ENCODE measurements around the gene FCSK.
A peak's percentile ranks its signal among the peaks of the same experiment; 100 is the strongest.

FCSK gene

GRCh38 chr16:70433458-70434103 lies 20.8 kb upstream of the FCSK start:
- Histone ChIP-seq H3K27me3 (ENCODE audit: low read length) (no peaks in the 10 kb centered on the region), H3F3A (ENCODE audit: insufficient read depth) (peaks cover 53% of the 10 kb centered on the region), H2AFZ (ENCODE audit: low read depth, low read length, severe bottlenecking) (no peak overlapping the region), H4K20me1 (ENCODE audit: low read depth, low read length) (no peaks in the 10 kb centered on the region), H3K9me2 (replicated peaks; ENCODE audit: insufficient read depth, low read length) (no peaks in the 10 kb centered on the region), H3K27ac (ENCODE audit: low read depth, low read length) (peak overlapping the region; percentile 100), H3K9ac (ENCODE audit: low read length) (peak overlapping the region; percentile 22), H3K36me3 (ENCODE audit: low read length) (no peaks in the 10 kb centered on the region), H3K4me3 (ENCODE audit: insufficient read depth, low read length, poor library complexity, severe bottlenecking) (no peak overlapping the region), H3K79me2 (ENCODE audit: insufficient read depth, low read length) (peaks cover 41% of the 10 kb centered on the region), H3K9me3 (ENCODE audit: insufficient read depth, low read length) (no peaks in the 10 kb centered on the region), H3K4me2 (ENCODE audit: low read depth, low read length, poor library complexity, severe bottlenecking) (peak overlapping the region; percentile 78)
- TF ChIP-seq EZH2phosphoT487 (conservative IDR thresholded peaks at IDR 0.05; ENCODE audit: low read length) (no peak), CTCF (IDR thresholded peaks at IDR 0.05; ENCODE audit: insufficient read depth, low read length, poor library complexity, severe bottlenecking) (no peak)

DNA sequence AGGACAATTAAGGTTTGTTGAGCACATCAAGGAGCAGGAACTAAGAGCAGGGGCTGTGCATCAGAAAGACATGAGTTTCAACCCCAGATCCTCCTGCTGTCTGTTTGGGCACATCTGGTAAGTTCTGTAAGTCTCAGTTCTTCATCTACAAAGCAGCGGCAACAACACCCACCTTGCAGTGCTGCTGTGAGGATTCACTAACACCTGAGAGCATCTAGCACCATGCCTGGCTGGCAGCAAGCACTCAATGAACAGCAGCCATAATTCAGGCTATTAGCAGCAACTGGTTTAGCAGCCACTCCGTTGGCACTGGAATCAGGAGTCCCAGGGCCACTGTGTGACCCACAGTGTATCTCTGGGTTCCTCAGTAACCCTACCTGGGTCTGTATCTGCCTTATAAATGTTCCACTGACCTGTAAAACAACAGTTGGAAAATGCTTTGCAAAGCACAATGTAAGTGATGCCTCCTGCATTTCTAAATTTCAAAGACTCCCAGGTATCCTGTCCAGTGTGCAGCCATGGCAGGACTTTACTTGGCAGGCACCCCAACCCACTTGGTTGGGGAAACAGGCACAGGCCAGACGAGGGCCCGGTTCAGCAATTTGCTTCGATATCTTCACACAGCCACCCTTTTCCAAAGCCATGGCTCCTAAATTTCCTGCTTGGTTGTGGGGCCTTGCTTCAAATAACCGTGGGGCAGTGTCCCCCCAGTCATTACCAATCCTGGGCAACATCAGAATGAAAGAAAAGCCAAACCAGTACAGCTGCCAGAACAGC lies 19.7 kb upstream of the FCSK start:
- Histone ChIP-seq H3K9me2 (replicated peaks; ENCODE audit: insufficient read depth, low read length) (no peaks in the 10 kb centered on the region), H2AFZ (ENCODE audit: low read depth, low read length, severe bottlenecking) (no peak overlapping the region), H3K4me2 (ENCODE audit: low read depth, low read length, poor library complexity, severe bottlenecking) (peak overlapping the region; percentile 1), H3K4me3 (ENCODE audit: insufficient read depth, low read length, poor library complexity, severe bottlenecking) (no peak overlapping the region), H3F3A (ENCODE audit: insufficient read depth) (peaks cover 52% of the 10 kb centered on the region), H3K9ac (ENCODE audit: low read length) (no peak overlapping the region), H3K9me3 (ENCODE audit: insufficient read depth, low read length) (no peaks in the 10 kb centered on the region), H3K36me3 (ENCODE audit: low read length) (no peaks in the 10 kb centered on the region), H4K20me1 (ENCODE audit: low read depth, low read length) (no peaks in the 10 kb centered on the region), H3K27me3 (ENCODE audit: low read length) (no peaks in the 10 kb centered on the region), H3K27ac (ENCODE audit: low read depth, low read length) (peak overlapping the region; percentile 67), H3K79me2 (ENCODE audit: insufficient read depth, low read length) (peaks cover 35% of the 10 kb centered on the region)
- TF ChIP-seq EZH2phosphoT487 (conservative IDR thresholded peaks at IDR 0.05; ENCODE audit: low read length) (no peak), CTCF (IDR thresholded peaks at IDR 0.05; ENCODE audit: insufficient read depth, low read length, poor library complexity, severe bottlenecking) (no peak)

- Histone ChIP-seq H3K36me3 (ENCODE audit: low read length) (no peaks in the 10 kb centered on the region), H3K4me2 (ENCODE audit: low read depth, low read length, poor library complexity, severe bottlenecking) (peak overlapping the region; percentile 93), H4K20me1 (ENCODE audit: low read depth, low read length) (no peaks in the 10 kb centered on the region), H3K9me2 (replicated peaks; ENCODE audit: insufficient read depth, low read length) (no peaks in the 10 kb centered on the region), H3K27me3 (ENCODE audit: low read length) (no peaks in the 10 kb centered on the region), H3K79me2 (ENCODE audit: insufficient read depth, low read length) (peaks cover 35% of the 10 kb centered on the region), H3K4me3 (ENCODE audit: insufficient read depth, low read length, poor library complexity, severe bottlenecking) (peak overlapping the region; percentile 94), H2AFZ (ENCODE audit: low read depth, low read length, severe bottlenecking) (no peak overlapping the region), H3K27ac (ENCODE audit: low read depth, low read length) (peak overlapping the region; percentile 58), H3F3A (ENCODE audit: insufficient read depth) (peaks cover 32% of the 10 kb centered on the region), H3K9ac (ENCODE audit: low read length) (peak overlapping the region; percentile 65), H3K9me3 (ENCODE audit: insufficient read depth, low read length) (no peaks in the 10 kb centered on the region)
- TF ChIP-seq EZH2phosphoT487 (conservative IDR thresholded peaks at IDR 0.05; ENCODE audit: low read length) = no peak
- TF ChIP-seq CTCF (IDR thresholded peaks at IDR 0.05; ENCODE audit: insufficient read depth, low read length, poor library complexity, severe bottlenecking) = no peak
Observed at GRCh38 chr16:70437017-70437581, 17.3 kb upstream of the FCSK start.

All from SU-DHL-6 (cell line).